Measurements from ENCODE around the gene RAP1GAP. TPM values are rescaled to one million over a fixed set of nuclear protein-coding genes. Genes with fewer than 3 reads are reported as not detected.

Gene RAP1GAP
- total and polyA plus RNA-seq, 2 of the 13 experiments (the other 11 are each of a cell fraction or from before 2014, with no cell fraction given): 11.9 to 37.5 TPM

- TF ChIP-seq SUZ12 (IDR thresholded peaks at IDR 0.05; ENCODE audit: low read depth, low read length) (no peak), ETV5 (CRISPR knock-in tag; IDR thresholded peaks at IDR 0.05; ENCODE audit: borderline replicate concordance) (peak; percentile 65; the same call in 1 of the 2 replicates), NR2F6 (IDR thresholded peaks at IDR 0.05) (no peak; the same call in 1 of the 2 replicates), NR2F6 (CRISPR knock-in tag; IDR thresholded peaks at IDR 0.05) (peak; percentile 14; the same call in 1 of the 2 replicates), ZNF687 (CRISPR knock-in tag; IDR thresholded peaks at IDR 0.05) (peak; percentile 71), JARID2 (CRISPR knock-in tag; IDR thresholded peaks at IDR 0.05; ENCODE audit: insufficient replicate concordance) (no peak), PPARG (CRISPR knock-in tag; conservative IDR thresholded peaks at IDR 0.05) (0 out of 2 replicates have a peak, but pooled peaks have one; percentile 19), KDM1A (CRISPR knock-in tag; IDR thresholded peaks at IDR 0.05) (peak; percentile 94; the same call in 1 of the 2 replicates), ZNF207 (IDR thresholded peaks at IDR 0.05; ENCODE audit: borderline replicate concordance) (no peak), SATB2 (CRISPR knock-in tag; IDR thresholded peaks at IDR 0.05) (no peak), SOX5 (CRISPR knock-in tag; IDR thresholded peaks at IDR 0.05; ENCODE audit: borderline replicate concordance) (peak; percentile 72; the same call in 1 of the 2 replicates), NFE2L2 (IDR thresholded peaks at IDR 0.05; ENCODE audit: low read length) (no peak), GABPB1 (CRISPR knock-in tag; IDR thresholded peaks at IDR 0.05) (0 out of 2 replicates have a peak, but pooled peaks have one; percentile 37), ZXDC (CRISPR knock-in tag; IDR thresholded peaks at IDR 0.05) (no peak), ZNF629 (CRISPR knock-in tag; conservative IDR thresholded peaks at IDR 0.05) (peak; percentile 95)
- TF ChIP-seq, protein P1, sequence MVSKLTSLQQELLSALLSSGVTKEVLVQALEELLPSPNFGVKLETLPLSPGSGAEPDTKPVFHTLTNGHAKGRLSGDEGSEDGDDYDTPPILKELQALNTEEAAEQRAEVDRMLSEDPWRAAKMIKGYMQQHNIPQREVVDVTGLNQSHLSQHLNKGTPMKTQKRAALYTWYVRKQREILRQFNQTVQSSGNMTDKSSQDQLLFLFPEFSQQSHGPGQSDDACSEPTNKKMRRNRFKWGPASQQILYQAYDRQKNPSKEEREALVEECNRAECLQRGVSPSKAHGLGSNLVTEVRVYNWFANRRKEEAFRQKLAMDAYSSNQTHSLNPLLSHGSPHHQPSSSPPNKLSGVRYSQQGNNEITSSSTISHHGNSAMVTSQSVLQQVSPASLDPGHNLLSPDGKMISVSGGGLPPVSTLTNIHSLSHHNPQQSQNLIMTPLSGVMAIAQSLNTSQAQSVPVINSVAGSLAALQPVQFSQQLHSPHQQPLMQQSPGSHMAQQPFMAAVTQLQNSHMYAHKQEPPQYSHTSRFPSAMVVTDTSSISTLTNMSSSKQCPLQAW (CRISPR knock-in tag; IDR thresholded peaks at IDR 0.05): 0 out of 2 replicates have a peak, but pooled peaks have one; percentile 18
- TF ChIP-seq, protein P2, sequence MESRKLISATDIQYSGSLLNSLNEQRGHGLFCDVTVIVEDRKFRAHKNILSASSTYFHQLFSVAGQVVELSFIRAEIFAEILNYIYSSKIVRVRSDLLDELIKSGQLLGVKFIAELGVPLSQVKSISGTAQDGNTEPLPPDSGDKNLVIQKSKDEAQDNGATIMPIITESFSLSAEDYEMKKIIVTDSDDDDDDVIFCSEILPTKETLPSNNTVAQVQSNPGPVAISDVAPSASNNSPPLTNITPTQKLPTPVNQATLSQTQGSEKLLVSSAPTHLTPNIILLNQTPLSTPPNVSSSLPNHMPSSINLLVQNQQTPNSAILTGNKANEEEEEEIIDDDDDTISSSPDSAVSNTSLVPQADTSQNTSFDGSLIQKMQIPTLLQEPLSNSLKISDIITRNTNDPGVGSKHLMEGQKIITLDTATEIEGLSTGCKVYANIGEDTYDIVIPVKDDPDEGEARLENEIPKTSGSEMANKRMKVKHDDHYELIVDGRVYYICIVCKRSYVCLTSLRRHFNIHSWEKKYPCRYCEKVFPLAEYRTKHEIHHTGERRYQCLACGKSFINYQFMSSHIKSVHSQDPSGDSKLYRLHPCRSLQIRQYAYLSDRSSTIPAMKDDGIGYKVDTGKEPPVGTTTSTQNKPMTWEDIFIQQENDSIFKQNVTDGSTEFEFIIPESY (CRISPR knock-in tag; IDR thresholded peaks at IDR 0.05): peak; percentile 97; the same call in 1 of the 2 replicates
- TF ChIP-seq, protein P3, sequence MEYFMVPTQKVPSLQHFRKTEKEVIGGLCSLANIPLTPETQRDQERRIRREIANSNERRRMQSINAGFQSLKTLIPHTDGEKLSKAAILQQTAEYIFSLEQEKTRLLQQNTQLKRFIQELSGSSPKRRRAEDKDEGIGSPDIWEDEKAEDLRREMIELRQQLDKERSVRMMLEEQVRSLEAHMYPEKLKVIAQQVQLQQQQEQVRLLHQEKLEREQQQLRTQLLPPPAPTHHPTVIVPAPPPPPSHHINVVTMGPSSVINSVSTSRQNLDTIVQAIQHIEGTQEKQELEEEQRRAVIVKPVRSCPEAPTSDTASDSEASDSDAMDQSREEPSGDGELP (IDR thresholded peaks at IDR 0.05; ENCODE audit: borderline replicate concordance, low read depth): no peak
These were observed 36.9 kb downstream of the RAP1GAP start (continued) for GRCh38 chr1:21631944-21632887.

All from HepG2 (cell line).